Measurements from ENCODE around the gene PLEK. TPM values are rescaled to one million over a fixed set of nuclear protein-coding genes. Genes with fewer than 3 reads are reported as not detected.

Gene PLEK
- total RNA-seq, 1 experiment from 2014 or later, result 0.13 TPM

GRCh38 chr2:68403199-68403644, 38.1 kb downstream of the PLEK start:
- Histone ChIP-seq H3K27ac (ENCODE audit: low read length) (no peak overlapping the region), H3K4me1 (ENCODE audit: control insufficient read depth, insufficient read depth, low read length) (no peaks in the 10 kb centered on the region), H3K4me3 (ENCODE audit: low read depth in 2 of 2, low read length in 2 of 2) (no peak overlapping the region), H3K36me3 (ENCODE audit: control insufficient read depth, insufficient read depth, low read length) (no peaks in the 10 kb centered on the region), H3K27me3 (ENCODE audit: control insufficient read depth, insufficient read depth, low read length) (peaks cover 9% of the 10 kb centered on the region; the same call in 1 of the 2 replicates), H3K9me3 (ENCODE audit: control insufficient read depth, insufficient read depth, low read depth, low read length) (no peaks in the 10 kb centered on the region)
- ATAC-seq (no peak), DNase-seq (ENCODE audit: low read depth, low spot score) (no peak)
- POLR2A ChIA-PET, result no interaction called here
- BruUV-seq (replicated peaks), result no TSS peak
- CTCF ChIA-PET, result no interaction called here
- in situ Hi-C loops (cut with HindIII; ENCODE audit: low pct_unique_long_range_greater_than_20kb, low sequenced_read_pairs) (no loop called here), intact Hi-C loops (cut with micrococcal nuclease; ENCODE audit: unreplicated experiment) (no loop called here)
- TF ChIP-seq POLR2AphosphoS5 (IDR thresholded peaks at IDR 0.05; ENCODE audit: low read depth, low read length) (no peak), REST (IDR thresholded peaks at IDR 0.05; ENCODE audit: insufficient read depth in 1 of 2, low read depth in 2 of 2, low read length in 1 of 2) (no peak), SIN3A (IDR thresholded peaks at IDR 0.05; ENCODE audit: borderline replicate concordance, insufficient read depth, low read depth, low read length) (no peak), TCF7L2 (IDR thresholded peaks at IDR 0.05; ENCODE audit: low read depth, low read length) (no peak), CTCF (IDR thresholded peaks at IDR 0.05) (no peak)

- ChIA-PET POLR2A (no interaction called here), CTCF (no interaction called here)
- ATAC-seq (no peak), DNase-seq (ENCODE audit: low read depth, low spot score) (no peak)
- BruUV-seq (replicated peaks), result no TSS peak
- no peaks in the 10 kb centered on the region for H3K36me3 ChIP-seq (ENCODE audit: control insufficient read depth, insufficient read depth, low read length)
- no peaks in the 10 kb centered on the region for H3K4me1 ChIP-seq (ENCODE audit: control insufficient read depth, insufficient read depth, low read length)
- no peak overlapping the region for H3K27ac ChIP-seq (ENCODE audit: low read length)
- TF ChIP-seq SIN3A (IDR thresholded peaks at IDR 0.05; ENCODE audit: borderline replicate concordance, insufficient read depth, low read depth, low read length), result no peak
- no peak for TF ChIP-seq REST (IDR thresholded peaks at IDR 0.05; ENCODE audit: insufficient read depth in 1 of 2, low read depth in 2 of 2, low read length in 1 of 2)
- no peak for TF ChIP-seq POLR2AphosphoS5 (IDR thresholded peaks at IDR 0.05; ENCODE audit: low read depth, low read length)
- no peak for TF ChIP-seq CTCF (IDR thresholded peaks at IDR 0.05)
- no peak for TF ChIP-seq TCF7L2 (IDR thresholded peaks at IDR 0.05; ENCODE audit: low read depth, low read length)
- H3K4me3 ChIP-seq (ENCODE audit: low read depth in 2 of 2, low read length in 2 of 2), result no peak overlapping the region
- intact Hi-C loops (cut with micrococcal nuclease; ENCODE audit: unreplicated experiment), result no loop called here
- in situ Hi-C loops (cut with HindIII; ENCODE audit: low pct_unique_long_range_greater_than_20kb, low sequenced_read_pairs), result no loop called here
- no peaks in the 10 kb centered on the region for H3K9me3 ChIP-seq (ENCODE audit: control insufficient read depth, insufficient read depth, low read depth, low read length)
- H3K27me3 ChIP-seq (ENCODE audit: control insufficient read depth, insufficient read depth, low read length), result peaks cover 9% of the 10 kb centered on the region; the same call in 1 of the 2 replicates
Measured at GRCh38 chr2:68404164-68404563, 39.1 kb downstream of the PLEK start.
